Middle frontal gyrus (tissue), 1 donor: ENCODE measurements around the gene RRP15.
A peak's percentile ranks its signal among the peaks of the same experiment; 100 is the strongest.

ENCODE experiments used
- DNase-seq: peaks from one replicate; pipeline ENCODE4 v3.0.0-alpha.2; 2015; ENCODE audit warnings: low spot score; ENCODE audit errors: extremely low spot score

RRP15 gene, protein sequence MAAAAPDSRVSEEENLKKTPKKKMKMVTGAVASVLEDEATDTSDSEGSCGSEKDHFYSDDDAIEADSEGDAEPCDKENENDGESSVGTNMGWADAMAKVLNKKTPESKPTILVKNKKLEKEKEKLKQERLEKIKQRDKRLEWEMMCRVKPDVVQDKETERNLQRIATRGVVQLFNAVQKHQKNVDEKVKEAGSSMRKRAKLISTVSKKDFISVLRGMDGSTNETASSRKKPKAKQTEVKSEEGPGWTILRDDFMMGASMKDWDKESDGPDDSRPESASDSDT

GRCh38 chr1:218284917-218285635, at the start of gene RRP15:
TSS of gene RRP15 (plus strand) at chr1:218285293. CDS start at chr1:218285317, 24 bp downstream.
- DNase-seq = peak; percentile 76

DNA sequence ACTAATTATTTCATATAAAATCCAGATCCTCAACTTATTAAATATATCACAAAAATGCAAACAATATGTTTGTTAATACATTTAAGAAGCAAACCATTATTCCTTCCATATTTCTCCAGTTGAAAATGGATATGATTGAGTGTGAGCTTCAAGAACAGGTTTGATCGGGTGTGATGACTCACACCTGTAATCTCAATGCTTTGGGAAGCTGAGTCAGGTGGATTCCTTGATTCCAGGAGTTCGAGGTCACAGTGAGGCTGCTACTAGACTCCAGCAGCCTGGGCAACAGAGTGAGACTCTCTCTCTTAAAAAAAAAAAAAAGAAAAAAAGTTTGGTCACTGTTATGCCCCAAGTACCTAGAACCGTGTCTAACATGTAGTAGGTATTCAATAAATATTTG, 42.9 kb upstream of the RRP15 start:
- no peak for DNase-seq

- DNase-seq = no peak
These were observed 37.8 kb upstream of the RRP15 start for GRCh38 chr1:218247339-218247738.

- DNase-seq = no peak
These were observed 35.6 kb upstream of the RRP15 start for GRCh38 chr1:218249338-218250140.

DNA sequence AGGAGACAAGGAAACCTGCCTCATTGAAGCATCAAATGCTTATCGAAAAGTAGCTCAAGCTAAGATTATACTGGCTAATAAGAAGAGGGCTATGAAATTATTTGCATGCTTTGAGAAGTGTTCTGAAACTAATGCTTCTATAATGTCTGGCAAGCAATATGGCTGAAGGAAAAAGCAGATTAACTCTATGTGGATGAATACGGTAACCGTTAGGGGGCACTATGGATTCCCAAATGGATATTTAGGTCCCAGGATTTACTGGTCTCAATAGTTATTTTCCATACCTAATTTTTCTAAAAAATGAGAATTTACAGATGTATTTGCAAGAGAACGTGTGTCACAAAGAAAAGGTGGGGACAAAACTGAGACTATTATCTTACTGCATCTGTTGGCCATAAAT, 34.6 kb upstream of the RRP15 start:
- DNase-seq = no peak

DNA sequence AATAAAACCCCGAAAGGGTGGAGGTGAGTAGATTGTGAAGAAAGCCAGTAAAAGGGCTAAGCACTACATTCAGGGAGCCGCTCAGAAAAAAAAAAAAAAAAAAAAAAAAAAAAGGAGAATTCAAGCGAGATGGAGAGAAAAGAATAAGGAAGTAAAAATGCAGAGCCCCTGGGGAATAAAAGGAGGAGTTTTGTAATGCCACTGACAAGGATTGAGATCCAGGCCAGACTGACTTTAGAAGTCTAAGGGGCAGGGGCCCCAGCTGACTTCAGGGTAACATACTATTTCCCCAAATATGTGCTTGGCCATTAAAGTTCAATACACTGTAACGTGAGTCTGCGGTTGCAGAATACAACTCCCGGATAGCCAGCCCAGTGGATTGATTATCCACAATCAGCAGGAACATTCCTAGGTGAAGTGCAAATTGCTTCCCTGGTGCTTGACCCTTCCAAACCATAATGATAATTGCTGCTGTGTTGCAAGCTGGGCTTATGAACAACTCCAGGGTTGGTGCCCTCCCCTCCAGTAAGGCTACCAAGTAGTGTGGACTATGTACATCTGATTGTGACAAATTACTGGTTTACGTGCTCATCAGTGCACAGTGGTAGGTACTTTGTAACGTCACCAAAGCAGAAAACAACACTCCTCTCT, 30.7 kb upstream of the RRP15 start:
- DNase-seq = no peak

GRCh38 chr1:218255090-218255489, 30.0 kb upstream of the RRP15 start:
- DNase-seq = no peak

DNA sequence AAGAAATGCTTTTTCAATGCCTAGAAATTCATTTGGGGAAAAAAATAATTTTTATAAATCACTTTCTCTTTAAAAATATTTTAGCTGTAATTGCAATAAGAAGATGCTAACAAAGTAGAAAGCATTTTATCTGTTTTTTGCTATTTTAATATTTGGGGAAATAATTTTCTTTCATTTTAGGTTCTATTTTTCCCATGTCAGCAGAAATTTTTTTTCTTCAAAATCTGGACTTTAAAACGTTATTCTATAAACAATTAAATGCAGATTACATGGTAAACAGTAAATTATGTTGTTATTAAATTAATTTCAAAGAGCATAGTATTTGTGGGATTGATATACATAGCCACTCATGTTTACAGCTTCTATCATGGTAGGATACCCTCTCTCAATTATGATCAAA, 27.7 kb upstream of the RRP15 start:
- DNase-seq = no peak

GRCh38 chr1:218257971-218258370, 27.1 kb upstream of the RRP15 start:
- no peak for DNase-seq

- no peak for DNase-seq
These were observed 25.8 kb upstream of the RRP15 start for GRCh38 chr1:218259339-218259738.

DNA sequence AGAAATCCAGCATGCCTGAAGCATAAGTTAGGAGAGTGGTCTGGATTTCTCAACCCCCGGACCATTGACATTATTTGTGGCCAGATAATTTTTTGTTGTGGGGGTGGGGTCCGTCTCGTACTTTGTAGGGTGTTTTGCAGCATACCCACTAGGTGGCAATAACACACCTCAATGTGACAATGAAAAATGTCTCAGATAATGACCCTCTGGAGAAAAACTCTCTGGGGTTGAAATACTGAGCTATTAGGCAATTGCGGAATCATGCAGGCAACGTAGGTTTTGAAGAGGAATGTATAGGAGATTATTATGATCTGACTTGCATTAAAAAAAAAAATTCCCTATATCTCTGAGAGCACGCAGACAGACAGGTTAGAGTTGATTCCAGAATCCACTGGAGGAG, 25.3 kb upstream of the RRP15 start:
- no peak for DNase-seq

- DNase-seq = no peak
These were observed 22.8 kb upstream of the RRP15 start for GRCh38 chr1:218262259-218262658.

GRCh38 chr1:218266356-218266755, 18.7 kb upstream of the RRP15 start:
- no peak for DNase-seq

GRCh38 chr1:218272366-218272765, 12.7 kb upstream of the RRP15 start:
- no peak for DNase-seq

- no peak for DNase-seq
These were observed 11.2 kb upstream of the RRP15 start for GRCh38 chr1:218273762-218274479.

GRCh38 chr1:218274511-218274910, 10.6 kb upstream of the RRP15 start:
- no peak for DNase-seq

DNA sequence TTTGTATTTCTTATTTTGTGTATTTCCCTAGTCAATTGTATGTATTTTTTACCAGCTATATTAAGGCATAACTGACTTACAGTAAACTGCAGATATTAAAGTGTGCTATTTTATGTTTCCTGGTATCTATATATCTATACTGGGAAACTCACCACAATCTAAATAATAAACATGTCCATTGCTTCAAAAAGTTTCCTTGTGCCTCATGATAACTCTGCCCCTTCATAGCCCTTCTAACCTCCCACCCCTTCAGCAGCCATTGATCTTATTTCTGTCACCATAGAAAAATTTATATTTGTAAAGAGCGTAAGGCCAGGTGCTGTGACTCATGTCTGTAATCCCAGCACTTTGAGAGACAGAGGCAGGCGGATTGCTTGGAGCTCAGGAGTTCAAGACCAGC, 9.3 kb upstream of the RRP15 start:
- DNase-seq = no peak

GRCh38 chr1:218281285-218281684, 3.8 kb upstream of the RRP15 start:
- DNase-seq = no peak

DNA sequence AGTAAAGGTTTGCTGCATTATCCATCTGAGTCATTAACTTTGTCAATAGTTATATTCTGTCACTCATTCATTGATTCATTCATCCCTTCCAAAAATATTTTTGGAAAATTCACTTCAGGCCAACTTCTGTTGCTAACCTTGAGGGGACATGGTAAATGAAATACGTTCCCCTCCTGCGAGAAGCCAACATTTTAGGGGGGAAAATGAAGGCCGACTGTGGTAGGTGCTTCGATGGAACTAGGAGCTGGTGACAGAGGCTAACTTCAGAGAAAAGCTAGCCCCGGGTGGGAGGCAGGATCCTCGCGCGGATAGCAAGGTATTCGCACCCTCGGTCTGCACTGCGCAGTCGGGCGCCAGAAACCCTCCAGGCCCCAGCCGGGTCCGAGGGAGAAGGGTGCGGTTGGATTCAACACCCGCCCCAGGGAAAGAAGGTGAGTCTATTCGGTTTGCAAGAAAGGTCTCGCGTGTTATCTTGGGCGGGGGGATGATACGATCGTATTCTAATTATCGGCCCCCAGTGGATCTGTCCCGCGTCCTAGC, 646 bp upstream of the RRP15 start:
- DNase-seq = no peak

DNA sequence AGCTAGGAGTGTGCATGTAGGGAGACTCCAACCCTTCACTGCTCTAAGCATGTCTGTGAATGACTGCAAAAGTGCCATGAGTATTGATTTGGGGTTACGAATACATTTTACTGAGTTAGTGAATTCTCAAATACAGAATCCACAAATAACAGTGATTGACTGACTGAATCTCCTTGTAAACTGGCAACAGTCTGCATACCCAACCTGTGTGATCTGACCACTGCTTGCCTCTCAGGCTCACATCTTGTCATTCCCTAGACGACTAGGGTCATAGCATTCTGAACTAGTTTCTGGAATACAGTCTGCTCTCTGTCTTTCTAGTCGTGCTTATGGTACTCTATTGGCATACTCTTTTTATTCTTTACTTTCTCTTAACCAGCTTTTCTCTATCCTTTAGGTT, 7.4 kb downstream of the RRP15 start:
- DNase-seq = no peak

DNA sequence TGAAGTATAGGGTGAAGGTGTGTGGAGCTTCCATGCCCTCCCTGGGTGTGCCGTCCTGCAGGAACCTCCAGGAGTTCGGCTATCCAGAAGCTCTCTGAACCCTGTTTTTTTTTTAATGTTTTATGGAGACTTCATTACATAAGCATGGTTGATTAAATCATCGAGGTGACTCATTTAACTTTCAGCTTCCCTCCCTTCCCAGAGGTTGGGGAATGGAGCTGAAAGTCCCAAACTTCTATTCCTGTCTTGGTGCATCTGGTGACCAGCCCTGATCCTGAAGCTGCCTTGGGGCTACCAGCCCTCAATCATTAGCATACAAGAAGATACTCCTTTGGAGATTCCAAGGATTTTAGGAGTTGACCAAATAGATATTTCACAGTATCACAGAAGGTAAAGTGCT, 9.5 kb downstream of the RRP15 start:
- DNase-seq = no peak
